B cell (primary cell): ENCODE data around the gene HAT1.

Experiments
- CTCF ChIP-seq: fragments of 200-600 bp; IDR thresholded peaks from one replicate; pipeline ENCODE4 v1.8.0; 2022; ENCODE audit warnings: antibody characterized with exemption, mild to moderate bottlenecking
- EZH2 ChIP-seq: IDR thresholded peaks from 2 replicates; pipeline ENCODE4 v1.6.1; 2012; ENCODE audit warnings: borderline replicate concordance, low read depth, mild to moderate bottlenecking, moderate library complexity, low read length; ENCODE audit not compliant: insufficient read depth, poor library complexity, severe bottlenecking

GRCh38 chr2:171995586-171995985 is 73.3 kb downstream of the HAT1 start:
- TF ChIP-seq CTCF (no peak), EZH2 (no peak)
